HL-60/S4 treated with retinoic acid at 250 ng/mL for 4 days and 3 days (cell line): ENCODE data around the gene NAV1.
"Not testable (repeated sequence)": the region's sequence is repeated elsewhere in the genome, so short reads cannot be mapped to it uniquely, and the experiment has no call there.

Experiments
- in situ Hi-C: fragments of 300-500 bp; cut with MboI; formaldehyde crosslinking; loops from 2 replicates; pipeline ENCODE4 v1.7.0; 2022; ENCODE audit warnings: low sequenced_read_pairs

NAV1 gene, protein sequence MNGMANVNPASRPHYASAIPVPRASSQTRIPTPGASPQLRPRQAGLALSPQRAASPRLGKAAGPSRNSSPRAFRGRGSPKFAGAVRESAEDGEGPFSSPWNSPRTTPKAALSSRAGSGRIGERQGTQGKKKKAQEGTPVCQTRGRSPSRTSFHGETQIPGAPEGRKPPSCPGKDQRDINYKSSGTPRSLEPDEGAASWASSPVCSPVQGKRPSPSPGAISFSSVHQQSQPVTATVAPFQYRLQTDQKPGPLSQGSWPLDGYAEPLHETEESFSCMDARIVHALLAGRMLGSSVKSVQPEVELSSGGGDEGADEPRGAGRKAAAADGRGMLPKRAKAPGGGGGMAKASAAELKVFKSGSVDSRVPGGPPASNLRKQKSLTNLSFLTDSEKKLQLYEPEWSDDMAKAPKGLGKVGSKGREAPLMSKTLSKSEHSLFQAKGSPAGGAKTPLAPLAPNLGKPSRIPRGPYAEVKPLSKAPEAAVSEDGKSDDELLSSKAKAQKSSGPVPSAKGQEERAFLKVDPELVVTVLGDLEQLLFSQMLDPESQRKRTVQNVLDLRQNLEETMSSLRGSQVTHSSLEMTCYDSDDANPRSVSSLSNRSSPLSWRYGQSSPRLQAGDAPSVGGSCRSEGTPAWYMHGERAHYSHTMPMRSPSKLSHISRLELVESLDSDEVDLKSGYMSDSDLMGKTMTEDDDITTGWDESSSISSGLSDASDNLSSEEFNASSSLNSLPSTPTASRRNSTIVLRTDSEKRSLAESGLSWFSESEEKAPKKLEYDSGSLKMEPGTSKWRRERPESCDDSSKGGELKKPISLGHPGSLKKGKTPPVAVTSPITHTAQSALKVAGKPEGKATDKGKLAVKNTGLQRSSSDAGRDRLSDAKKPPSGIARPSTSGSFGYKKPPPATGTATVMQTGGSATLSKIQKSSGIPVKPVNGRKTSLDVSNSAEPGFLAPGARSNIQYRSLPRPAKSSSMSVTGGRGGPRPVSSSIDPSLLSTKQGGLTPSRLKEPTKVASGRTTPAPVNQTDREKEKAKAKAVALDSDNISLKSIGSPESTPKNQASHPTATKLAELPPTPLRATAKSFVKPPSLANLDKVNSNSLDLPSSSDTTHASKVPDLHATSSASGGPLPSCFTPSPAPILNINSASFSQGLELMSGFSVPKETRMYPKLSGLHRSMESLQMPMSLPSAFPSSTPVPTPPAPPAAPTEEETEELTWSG (N-terminal part only)

DNA sequence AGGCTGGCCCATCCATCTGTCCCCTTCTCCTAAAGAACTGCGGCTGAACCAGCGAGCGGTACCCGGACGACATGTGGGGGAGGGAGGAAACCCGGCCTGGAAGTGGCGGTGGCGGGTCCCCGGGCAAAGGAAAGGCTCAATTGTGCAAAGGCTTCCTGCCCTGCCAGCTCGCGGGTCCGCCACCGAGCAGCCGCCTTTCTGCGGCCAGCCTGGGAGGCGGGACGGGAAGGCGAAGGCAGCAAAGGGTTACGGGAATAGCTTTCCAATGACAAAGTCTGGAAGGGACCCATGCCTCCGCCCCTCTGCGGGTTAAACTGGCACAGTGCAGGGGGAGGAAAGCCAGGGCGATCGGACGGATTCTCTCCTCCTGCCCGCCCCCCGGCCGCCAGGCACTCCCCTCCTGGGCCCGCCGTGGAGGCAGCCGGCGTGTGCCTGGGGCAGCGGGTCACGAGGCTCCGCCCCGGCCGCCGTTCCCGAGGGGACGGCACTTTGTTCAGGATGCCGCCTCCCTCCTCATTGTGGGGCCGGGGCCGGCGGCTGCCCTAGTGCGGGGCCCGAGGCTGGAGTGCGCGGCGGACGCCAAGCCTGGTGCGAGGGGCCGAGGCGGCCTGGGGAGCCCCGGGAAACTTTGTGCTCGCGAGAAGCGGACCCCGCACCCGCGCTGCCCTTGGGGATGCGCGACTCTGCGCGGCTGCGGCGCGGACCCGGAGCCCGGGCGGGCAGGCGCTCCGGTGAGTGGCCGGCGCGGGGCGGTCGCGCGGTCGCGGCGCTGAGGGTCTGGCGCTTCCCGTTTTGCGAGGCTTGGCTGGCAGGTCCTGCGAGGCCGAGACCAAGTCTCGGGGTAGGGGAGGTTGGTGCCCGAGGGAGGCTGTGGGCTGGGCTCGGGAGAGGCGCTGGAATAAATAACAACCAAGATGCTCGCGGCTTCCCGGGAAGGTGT is at the start of gene NAV1:
NAV1 (plus strand) TSS at position 516 of the 940 bp plus-strand sequence. CDS start 83,758 bp downstream, outside the sequence.
- in situ Hi-C loops = no loop called here

DNA sequence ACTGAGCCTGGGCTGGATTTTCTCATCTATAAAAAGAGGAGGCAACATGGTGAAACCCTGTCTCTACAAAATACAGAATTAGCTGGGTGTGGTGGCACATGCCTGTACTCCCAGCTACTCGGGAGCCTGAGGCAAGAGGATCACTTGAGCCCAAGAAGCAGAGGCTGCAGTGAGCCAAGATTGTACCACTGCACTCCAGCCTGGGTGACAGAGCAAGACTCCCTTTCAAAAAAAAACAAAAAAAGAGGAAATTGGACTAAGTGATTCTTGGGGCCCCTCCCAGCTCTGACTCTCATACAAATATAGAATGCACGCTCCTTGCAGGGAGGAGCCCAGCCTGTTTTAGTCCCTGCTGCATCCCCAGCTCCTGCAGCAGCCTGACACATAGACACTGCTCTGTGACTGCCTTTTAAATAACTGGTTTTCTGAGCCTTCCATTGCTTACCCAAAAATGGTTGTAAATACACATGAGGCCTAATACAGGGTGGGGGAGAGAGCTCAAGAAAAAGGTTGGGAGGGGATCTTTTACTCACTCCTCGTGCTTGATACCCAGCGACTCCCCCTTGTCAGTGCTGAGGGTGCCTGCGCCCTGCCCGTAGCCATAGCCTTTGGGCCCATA is 49.2 kb upstream of the NAV1 start:
- in situ Hi-C loops = no loop called here

DNA sequence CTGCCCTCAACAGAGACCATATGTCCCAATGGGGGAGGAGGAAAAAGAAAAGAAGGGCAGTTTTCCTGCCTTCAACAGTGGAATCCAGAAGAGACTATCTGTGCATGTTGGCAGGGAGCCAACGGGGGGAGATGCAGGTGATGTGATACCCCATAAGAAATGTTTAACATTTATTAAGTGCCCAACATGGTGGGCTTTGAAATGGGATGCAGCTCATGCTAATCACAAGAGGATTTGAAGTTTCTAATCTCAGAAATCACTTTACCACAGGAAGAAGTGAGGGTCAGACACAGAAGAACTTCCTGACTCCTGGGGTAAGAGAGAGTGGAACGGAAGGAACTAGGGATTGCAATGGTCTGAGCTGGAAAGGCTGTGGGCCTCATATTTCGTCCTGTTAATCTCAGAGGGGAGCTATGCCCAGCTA is 48.2 kb upstream of the NAV1 start:
- in situ Hi-C loops = no loop called here

- in situ Hi-C loops = no loop called here
Measured at GRCh38 chr1:201491896-201492511, 46.9 kb upstream of the NAV1 start.

DNA sequence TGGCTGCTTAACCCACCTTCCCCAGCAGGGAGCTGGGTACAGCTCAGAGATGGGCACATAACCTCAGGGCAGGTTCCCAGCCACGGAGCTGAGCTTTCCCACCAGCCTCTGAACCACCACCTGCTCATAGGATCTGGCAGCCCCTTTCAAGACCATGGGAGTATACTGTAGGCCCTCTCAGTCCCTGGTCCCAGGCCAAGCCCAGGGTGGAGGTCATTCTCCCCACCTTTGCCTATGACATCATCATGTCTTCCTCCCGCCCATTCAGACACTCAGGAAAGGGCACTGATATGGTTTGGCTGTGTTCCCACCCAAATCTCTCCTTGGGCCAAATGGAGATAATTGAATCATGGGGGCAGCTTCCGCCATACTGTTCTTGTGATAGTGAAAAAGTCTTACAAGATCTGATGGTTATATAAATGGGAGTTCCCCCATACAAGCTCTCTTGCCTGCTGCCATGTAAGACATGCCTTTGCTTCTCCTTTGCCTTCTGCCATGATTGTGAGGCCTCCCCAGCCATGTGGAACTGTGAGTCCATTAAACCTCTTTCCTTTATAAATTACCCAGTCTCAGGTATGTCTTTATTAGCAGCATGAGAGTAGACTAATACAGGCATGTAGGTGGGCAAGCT is 45.8 kb upstream of the NAV1 start:
- in situ Hi-C loops = not testable (repeated sequence)

DNA sequence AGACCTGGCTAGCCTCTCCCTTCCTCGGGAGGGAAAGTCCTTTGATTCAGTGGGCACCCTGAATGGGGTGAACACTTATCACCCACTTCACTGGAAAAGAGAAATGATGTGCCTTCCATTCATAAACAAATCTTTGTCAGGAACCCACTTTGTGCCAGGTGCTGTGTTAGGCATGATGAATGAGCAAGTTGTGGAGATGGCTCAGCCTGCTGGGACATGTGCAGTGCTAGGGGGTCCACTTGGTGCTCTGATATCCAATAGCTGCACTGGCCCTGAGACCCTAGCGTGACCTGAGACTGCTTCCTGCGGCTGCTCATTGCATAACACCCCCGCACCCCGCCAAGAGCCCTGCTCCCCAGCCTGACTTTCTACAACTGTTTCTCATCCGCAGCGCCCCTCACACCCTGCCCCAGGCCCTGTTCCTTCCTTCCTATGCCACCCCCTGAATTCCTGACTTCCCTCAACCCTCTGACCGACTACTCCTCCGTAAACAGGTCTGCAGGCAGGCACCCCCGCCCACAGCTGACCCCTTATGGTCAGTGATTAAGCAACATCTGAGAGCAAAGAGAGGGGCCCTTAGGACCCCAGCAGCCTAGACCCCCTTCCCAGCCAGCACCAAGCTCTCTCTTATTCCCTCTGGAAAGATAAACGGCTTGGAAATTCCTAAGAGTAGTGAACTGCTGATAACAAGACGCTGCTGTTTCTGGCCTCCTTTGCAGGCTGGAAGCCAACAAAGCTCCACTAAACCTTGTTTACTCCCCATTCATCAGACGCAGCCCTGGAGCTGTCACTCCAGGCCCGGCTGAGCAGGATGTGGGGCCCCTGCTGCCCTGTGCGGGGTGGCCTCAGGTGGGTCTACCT is 44.9 kb upstream of the NAV1 start:
- in situ Hi-C loops = no loop called here

DNA sequence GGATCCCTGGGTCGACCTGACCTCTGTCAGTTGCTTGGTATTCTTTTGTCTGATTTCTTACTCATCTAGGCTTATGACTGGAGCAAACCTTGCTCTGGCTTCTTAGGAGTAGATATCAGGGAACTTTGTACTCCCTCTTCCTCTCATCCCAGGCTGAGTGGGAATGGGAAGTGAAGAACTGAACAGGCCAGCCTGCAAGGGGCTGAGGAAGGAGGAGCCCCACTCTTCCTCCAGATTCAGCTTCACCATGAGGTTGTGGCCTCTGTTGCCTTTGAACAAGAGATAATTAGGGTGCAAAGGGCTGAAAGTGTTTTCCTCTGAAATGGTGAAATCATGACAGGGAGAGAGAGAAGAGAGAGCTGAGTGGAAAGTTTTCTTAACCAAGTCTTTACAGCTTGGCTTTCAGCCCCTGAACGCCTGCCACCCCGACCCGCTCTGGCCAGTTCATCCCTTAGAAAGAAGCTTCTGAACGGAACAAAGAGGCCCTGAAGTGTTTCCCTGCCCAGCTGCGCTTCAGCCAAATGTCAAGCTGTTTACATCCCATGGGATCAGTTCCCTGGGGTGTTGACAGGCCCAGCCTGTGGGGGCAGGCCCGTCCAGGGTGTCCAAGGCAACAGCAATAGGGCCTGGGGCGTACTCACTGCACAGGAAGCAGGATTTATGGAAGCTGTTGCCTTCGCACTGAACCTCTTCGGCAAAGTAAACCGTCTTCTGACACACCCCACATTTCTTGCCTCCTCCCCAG is 43.2 kb upstream of the NAV1 start:
- in situ Hi-C loops = no loop called here

GRCh38 chr1:201496296-201496690 is 42.6 kb upstream of the NAV1 start:
- in situ Hi-C loops = no loop called here

- in situ Hi-C loops = no loop called here
Measured at GRCh38 chr1:201497935-201498509, 40.9 kb upstream of the NAV1 start.

DNA sequence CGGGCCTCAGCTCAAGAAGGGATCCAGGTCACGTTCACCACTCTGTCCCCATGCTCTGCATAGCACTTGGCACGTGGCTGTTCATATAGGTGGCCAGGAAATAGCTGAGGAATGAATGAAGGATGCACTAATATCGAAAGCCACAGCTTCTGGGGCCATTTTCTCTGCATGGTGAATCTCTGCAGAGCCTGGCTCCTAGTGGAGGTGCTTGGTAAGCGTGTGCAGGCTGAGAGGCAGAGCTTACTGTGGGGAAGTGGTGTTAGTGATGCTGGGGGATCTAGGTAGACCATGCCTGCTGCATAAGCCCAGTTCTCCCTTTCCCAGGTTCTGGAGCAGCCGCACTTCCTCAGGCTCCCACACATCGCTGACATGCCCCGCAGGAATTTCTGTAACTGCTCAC is 40.3 kb upstream of the NAV1 start:
- in situ Hi-C loops = no loop called here

DNA sequence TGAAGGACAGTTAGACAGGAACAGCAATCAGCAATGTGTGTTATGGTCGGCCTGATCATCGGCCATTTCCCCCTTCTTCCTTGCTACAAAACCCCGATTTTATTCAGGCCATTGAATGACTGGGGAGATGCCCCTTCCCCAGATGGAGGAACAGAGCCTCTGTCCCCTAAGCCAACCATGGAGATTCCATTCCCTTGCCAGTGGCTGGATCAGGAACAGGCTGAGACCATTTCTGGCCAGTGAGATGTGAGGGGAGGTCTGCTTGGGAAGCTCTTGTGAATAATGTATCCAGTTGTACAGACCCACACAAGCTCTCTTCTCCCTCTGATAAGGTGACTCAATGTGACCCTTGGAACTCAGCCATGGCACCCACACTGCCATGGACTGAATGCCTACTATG is 39.7 kb upstream of the NAV1 start:
- in situ Hi-C loops = no loop called here

GRCh38 chr1:201499795-201500669 is 38.9 kb upstream of the NAV1 start:
- in situ Hi-C loops = no loop called here

DNA sequence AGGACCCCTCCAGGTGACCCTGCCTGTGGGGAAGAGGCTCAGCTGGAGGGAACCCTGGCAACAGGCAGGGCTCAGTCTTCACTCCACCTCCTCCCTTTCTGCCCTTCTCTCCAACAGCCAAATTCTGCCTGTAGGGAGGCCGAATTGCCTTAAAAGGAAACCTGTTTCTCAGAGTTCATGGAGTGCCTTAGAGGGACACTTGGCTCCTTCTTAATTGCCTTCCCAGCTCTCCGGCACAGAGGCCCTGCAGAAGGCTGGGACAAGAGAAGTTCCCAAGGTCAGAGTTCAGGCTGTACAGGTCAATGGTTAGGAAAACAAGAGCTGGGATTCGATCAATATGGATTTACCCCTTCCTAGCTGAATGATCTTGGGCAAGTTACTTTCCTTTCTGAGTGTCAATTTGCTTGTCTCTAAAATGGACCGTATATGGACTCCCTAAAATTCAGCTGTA is 38.2 kb upstream of the NAV1 start:
- in situ Hi-C loops = no loop called here

GRCh38 chr1:201501144-201501543 is 37.8 kb upstream of the NAV1 start:
- in situ Hi-C loops = no loop called here

GRCh38 chr1:201501812-201502510 is 37.0 kb upstream of the NAV1 start:
- in situ Hi-C loops = no loop called here
